Neutrophil (primary cell): ENCODE results near the gene SAP30.

ENCODE experiments used
- H3K27ac ChIP-seq: fragments of 200-600 bp; sonication (generic); 2 replicates; pipeline ENCODE4 v1.5.1; 2016; ENCODE audit warnings: mild to moderate bottlenecking, moderate library complexity
- H3K27me3 ChIP-seq: fragments of 200-600 bp; sonication (generic); 2 replicates; pipeline ENCODE4 v1.6.0; 2016; ENCODE audit warnings: mild to moderate bottlenecking
- H3K36me3 ChIP-seq: fragments of 200-600 bp; sonication (generic); 2 replicates; pipeline ENCODE4 v1.5.1; 2017
- H3K4me1 ChIP-seq, 2 experiments: fragments of 200-600 bp in 1 of 2; sonication (generic) in 1 of 2; 1 replicate in 1 of 2; 2 replicates in 1 of 2; pipeline versions ENCODE4 v1.5.1 to v1.6.1; 2013 to 2016; ENCODE audit warnings: low read depth in 1 of 2, low read length in 1 of 2, mild to moderate bottlenecking in 1 of 2, moderate library complexity in 1 of 2; ENCODE audit not compliant: control insufficient read depth in 1 of 2, insufficient read depth in 1 of 2
- H3K4me3 ChIP-seq, 2 experiments: fragments of 200-600 bp in 1 of 2; sonication (generic) in 1 of 2; 1 replicate in 1 of 2; 2 replicates in 1 of 2; pipeline ENCODE4 v1.5.1; 2013 to 2016; ENCODE audit warnings: low read depth in 1 of 2, low read length in 1 of 2, mild to moderate bottlenecking in 1 of 2, moderate library complexity in 1 of 2
- H3K9me3 ChIP-seq: fragments of 200-600 bp; sonication (generic); 2 replicates; pipeline ENCODE4 v1.5.1; 2016
- TF ChIP-seq, protein P1 (sequence below): fragments of 200-600 bp; sonication (generic); IDR thresholded peaks from 2 replicates; pipeline ENCODE4 v1.5.1; 2016; ENCODE audit warnings: antibody characterized with exemption

Gene SAP30

DNA sequence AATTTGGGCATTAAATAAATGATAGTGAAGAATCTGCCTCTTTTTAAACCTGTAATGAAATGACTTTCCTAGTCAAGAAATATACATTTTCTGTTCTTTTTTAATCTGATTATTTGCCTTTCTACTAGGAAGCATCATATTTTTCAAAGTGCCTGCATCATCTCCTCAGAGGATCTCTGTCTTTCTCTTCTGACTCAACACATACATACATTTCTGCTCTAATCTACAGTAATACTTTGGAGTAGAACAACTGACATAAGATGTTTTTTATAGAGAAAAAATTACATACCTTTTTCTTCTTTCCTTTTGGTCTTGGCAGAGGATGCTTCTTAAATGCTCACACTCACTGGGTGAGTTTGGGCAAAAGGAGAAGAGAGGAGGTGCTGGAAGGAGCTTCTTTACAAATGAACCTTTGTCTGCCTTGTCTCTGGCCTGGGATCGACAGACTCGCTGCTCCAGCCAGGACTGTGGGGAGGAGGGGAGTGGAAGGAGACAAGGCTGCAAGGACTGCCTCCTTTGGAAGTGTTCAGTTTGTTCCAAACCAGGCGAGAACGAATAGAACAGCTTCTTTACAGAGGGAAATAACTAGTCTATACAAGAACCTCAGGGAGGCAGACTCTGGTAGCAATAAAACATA is 28.1 kb downstream of the SAP30 start, which contains the start of gene SCRG1:
Gene SCRG1, minus strand, starts transcription at position 338 of the 637 bp plus-strand sequence. CDS start 7,702 bp downstream, outside the sequence.
- Histone ChIP-seq H3K9me3 (no peaks in the 10 kb centered on the region), H3K36me3 (no peaks in the 10 kb centered on the region), H3K27ac (no peak within 1 kb of the TSS), H3K4me1 (no peaks in the 10 kb centered on the region), H3K4me3 (no peak within 1 kb of the TSS), H3K27me3 (no peaks in the 10 kb centered on the region)
- TF ChIP-seq, protein P1, sequence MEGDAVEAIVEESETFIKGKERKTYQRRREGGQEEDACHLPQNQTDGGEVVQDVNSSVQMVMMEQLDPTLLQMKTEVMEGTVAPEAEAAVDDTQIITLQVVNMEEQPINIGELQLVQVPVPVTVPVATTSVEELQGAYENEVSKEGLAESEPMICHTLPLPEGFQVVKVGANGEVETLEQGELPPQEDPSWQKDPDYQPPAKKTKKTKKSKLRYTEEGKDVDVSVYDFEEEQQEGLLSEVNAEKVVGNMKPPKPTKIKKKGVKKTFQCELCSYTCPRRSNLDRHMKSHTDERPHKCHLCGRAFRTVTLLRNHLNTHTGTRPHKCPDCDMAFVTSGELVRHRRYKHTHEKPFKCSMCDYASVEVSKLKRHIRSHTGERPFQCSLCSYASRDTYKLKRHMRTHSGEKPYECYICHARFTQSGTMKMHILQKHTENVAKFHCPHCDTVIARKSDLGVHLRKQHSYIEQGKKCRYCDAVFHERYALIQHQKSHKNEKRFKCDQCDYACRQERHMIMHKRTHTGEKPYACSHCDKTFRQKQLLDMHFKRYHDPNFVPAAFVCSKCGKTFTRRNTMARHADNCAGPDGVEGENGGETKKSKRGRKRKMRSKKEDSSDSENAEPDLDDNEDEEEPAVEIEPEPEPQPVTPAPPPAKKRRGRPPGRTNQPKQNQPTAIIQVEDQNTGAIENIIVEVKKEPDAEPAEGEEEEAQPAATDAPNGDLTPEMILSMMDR, result no peak

DNA sequence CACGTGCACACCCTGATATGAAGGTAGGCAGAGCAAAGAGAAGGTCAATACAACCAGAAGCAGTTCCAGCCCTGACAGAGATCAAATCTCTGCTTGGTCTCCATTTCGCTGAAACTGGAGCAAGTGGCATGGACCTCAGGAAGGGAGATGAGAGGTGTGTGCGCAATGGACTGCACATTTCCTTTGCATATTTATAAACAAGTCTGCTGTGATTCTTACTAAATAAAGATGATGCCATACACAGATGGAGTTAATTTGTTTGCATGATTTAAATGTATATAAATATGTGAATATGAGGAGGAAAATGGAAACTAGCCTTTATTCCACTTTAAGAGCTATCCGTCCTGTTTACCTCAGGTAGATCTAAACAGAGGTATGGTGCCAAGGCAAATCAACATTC is 30.3 kb downstream of the SAP30 start:
- TF ChIP-seq, protein P1, result no peak
- Histone ChIP-seq H3K36me3 (no peaks in the 10 kb centered on the region), H3K4me1 (no peaks in the 10 kb centered on the region), H3K27ac (no peak overlapping the region), H3K27me3 (no peaks in the 10 kb centered on the region), H3K9me3 (no peaks in the 10 kb centered on the region), H3K4me3 (no peak overlapping the region)

DNA sequence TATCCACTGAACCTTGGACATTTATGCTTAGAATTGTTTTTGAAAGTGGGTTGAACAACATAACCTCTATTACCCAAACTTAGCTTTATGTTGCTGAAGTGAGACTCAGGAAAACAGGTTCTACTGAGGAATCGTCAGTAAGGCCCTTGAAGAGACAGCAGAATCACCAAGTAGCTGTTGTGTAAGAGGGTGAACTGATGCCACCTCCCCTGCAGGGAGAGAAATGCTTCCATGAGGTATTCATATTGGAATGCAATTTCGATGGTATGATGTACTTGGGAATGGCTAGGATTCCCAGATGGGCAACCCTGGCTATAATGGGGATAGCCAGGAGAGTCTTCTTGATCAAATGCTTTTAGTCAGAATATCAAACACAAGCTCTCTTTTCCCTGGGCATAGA is 32.3 kb downstream of the SAP30 start:
- Histone ChIP-seq H3K4me1 (no peaks in the 10 kb centered on the region), H3K27me3 (no peaks in the 10 kb centered on the region), H3K9me3 (no peaks in the 10 kb centered on the region)

DNA sequence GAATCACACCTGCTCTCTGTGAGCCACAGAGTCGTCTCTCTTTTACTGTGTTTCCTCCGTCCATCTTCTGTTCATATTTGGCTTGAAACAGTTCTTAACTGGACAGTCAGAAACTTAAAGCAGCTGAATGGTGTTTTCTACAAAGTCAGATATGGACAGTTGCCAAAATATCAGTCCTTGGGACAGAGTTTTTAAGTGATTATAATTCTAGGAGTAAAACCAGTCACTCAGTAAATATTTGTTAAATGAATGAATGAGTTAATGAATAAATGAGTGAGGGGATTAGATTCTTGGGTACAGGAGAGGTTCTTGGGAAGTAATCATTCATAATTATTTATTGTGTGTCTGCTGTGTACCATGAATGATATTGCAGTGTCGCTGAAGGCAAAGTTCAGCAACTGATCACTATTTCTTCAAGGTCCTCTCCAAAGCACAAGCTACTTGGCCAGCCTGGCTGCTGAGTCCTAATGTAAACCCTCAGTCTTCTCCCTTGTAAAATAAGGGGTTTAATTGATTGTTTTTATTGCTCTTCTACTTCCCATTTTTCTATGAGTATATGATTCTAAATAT is 33.6 kb downstream of the SAP30 start:
- H3K27ac ChIP-seq, result no peak overlapping the region
- TF ChIP-seq, protein P1, result no peak
- no peak overlapping the region for H3K4me3 ChIP-seq
- H3K9me3 ChIP-seq, result no peaks in the 10 kb centered on the region
- H3K36me3 ChIP-seq, result no peaks in the 10 kb centered on the region
- H3K4me1 ChIP-seq, result no peaks in the 10 kb centered on the region
- H3K27me3 ChIP-seq, result no peaks in the 10 kb centered on the region

More for the DNA sequence above, 32.3 kb downstream of the SAP30 start:
- no peak overlapping the region for H3K27ac ChIP-seq
- H3K36me3 ChIP-seq, result no peaks in the 10 kb centered on the region
- TF ChIP-seq, protein P1, result no peak
- H3K4me3 ChIP-seq, result no peak overlapping the region

DNA sequence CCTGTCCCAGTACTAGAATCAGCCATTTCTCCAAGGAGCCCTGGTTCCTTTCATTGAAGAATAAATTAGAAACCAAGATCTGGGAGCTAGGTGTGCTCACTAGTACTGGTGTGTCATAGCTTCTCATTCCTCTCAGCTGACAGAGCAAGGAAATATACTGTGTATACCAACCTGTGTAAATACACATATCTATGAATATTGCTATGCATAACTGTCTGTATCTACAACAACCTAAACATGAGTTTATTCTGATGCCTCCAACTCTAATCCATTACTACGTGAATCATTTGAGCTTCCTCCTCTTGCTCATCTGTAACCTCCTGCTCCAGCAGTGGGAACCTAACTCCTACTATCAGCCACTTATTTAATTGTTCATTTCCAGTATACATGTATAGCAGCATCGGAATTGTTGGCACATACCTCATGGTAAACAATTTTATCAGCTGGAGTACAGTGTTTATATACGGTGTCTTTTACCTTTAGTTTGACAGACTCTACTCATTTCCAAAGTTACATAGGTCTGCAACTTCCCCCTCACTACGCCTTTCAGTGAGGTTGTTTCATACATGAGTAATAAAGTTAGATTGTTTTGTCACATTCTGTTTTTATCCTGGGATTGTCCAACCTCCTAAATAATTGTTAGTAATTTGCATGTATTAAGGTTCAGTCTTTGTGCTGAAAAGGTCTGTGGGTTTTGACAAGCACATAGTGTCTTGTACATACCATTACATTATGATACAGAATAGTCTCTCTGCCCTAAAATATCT is 35.3 kb downstream of the SAP30 start:
- Histone ChIP-seq H3K4me1 (peaks cover 9 to 10% of the 10 kb centered on the region in 2 experiments), H3K27me3 (no peaks in the 10 kb centered on the region), H3K27ac (no peak overlapping the region), H3K9me3 (no peaks in the 10 kb centered on the region), H3K4me3 (no peak overlapping the region), H3K36me3 (no peaks in the 10 kb centered on the region)
- TF ChIP-seq, protein P1, result no peak
